OCI-LY7 (cell line): ENCODE data around the gene PEX5L. TPM values are rescaled to one million over a fixed set of nuclear protein-coding genes. Genes with fewer than 3 reads are reported as not detected.
A peak's percentile ranks its signal among the peaks of the same experiment; 100 is the strongest.

ENCODE experiments used
- BruUV-seq: library from RNA; stranded (reverse); fragments of 400-500 nt; replicated peaks from 2 replicates; lab custom pipeline; 2021; lab: Mats Ljungman, UMichigan
- CTCF ChIA-PET: fragments of 300-600 bp; sonication (Branson Sonifier 250); formaldehyde crosslinking; loops from one replicate; lab custom pipeline; 2022; ENCODE audit warnings: antibody characterized with exemption; ENCODE audit not compliant: unreplicated experiment; lab: Charles Lee
- POLR2A ChIA-PET: fragments of 300-600 bp; sonication (Branson Sonifier 250); formaldehyde crosslinking; loops from one replicate; lab custom pipeline; 2022; ENCODE audit warnings: antibody characterized with exemption; lab: Charles Lee
- DNase-seq: peaks from one replicate; pipeline ENCODE4 v3.0.0-alpha.2; 2015; ENCODE audit warnings: low spot score
- H2AFZ ChIP-seq: fragments of 200-600 bp; sonication (generic), shearing (Covaris generic); 2 replicates; pipeline ENCODE4 v1.6.1; 2014; ENCODE audit warnings: mild to moderate bottlenecking, antibody characterized with exemption, low read length, moderate library complexity
- H3K27ac ChIP-seq: fragments of 200-600 bp; sonication (generic); 2 replicates; pipeline ENCODE4 v1.5.1; 2014; ENCODE audit warnings: mixed run types, low read depth, mild to moderate bottlenecking, moderate library complexity, low read length, inconsistent platforms; ENCODE audit not compliant: poor library complexity, severe bottlenecking
- H3K36me3 ChIP-seq: fragments of 200-600 bp; sonication (generic); 2 replicates; pipeline ENCODE4 v1.6.1; 2014; ENCODE audit warnings: mild to moderate bottlenecking, antibody characterized with exemption, low read length, moderate library complexity, mixed read lengths; ENCODE audit not compliant: insufficient read depth
- H3K4me1 ChIP-seq: fragments of 200-600 bp; sonication (generic); 2 replicates; pipeline ENCODE4 v1.5.1; 2014; ENCODE audit warnings: mild to moderate bottlenecking, low read length; ENCODE audit not compliant: insufficient read depth, poor library complexity, severe bottlenecking
- H3K4me2 ChIP-seq: fragments of 200-600 bp; sonication (generic); 2 replicates; pipeline ENCODE4 v1.6.1; 2014; ENCODE audit warnings: mild to moderate bottlenecking, low read length
- H3K4me3 ChIP-seq: fragments of 200-600 bp; sonication (generic); 2 replicates; pipeline ENCODE4 v1.5.1; 2014; ENCODE audit warnings: mild to moderate bottlenecking, low read depth, low read length; ENCODE audit not compliant: poor library complexity, severe bottlenecking
- H3K79me2 ChIP-seq: fragments of 200-600 bp; sonication (generic); 2 replicates; pipeline ENCODE4 v1.6.1; 2016; ENCODE audit warnings: low read depth, mild to moderate bottlenecking, low read length, moderate library complexity, mixed read lengths; ENCODE audit not compliant: insufficient read depth
- H3K9me2 ChIP-seq: fragments of 200-600 bp; sonication (generic); 2 replicates; pipeline ENCODE4 v1.6.1; 2016; ENCODE audit warnings: mild to moderate bottlenecking, low read length, mixed read lengths; ENCODE audit not compliant: insufficient read depth
- H3K9me3 ChIP-seq: fragments of 200-600 bp; sonication (generic); 2 replicates; pipeline ENCODE4 v1.6.1; 2014; ENCODE audit warnings: mild to moderate bottlenecking, mixed run types, low read length, mixed read lengths
- H4K20me1 ChIP-seq: fragments of 200-600 bp; sonication (generic); 2 replicates; pipeline ENCODE4 v1.6.1; 2014; ENCODE audit warnings: mild to moderate bottlenecking, antibody characterized with exemption, low read length, moderate library complexity, mixed read lengths; ENCODE audit not compliant: insufficient read depth
- CTCF ChIP-seq: fragments of 200-600 bp; sonication (generic); conservative IDR thresholded peaks from 2 replicates; pipeline ENCODE4 v1.5.1; 2014; ENCODE audit warnings: mild to moderate bottlenecking, antibody characterized with exemption, low read length, moderate library complexity, mixed read lengths
- EZH2phosphoT487 ChIP-seq: fragments of 200-600 bp; sonication (generic); IDR thresholded peaks from 2 replicates; pipeline ENCODE4 v1.6.1; 2018; ENCODE audit warnings: low read depth, borderline replicate concordance, mild to moderate bottlenecking, mixed run types, antibody characterized with exemption, low read length, moderate library complexity, mixed read lengths
- intact Hi-C: fragments of 100-400 bp; cut with micrococcal nuclease; formaldehyde crosslinking; loops from one replicate; pipeline ENCODE4 v1.10.0; 2022; ENCODE audit not compliant: unreplicated experiment
- total RNA-seq, 2 experiments: library from RNA; depleted of rRNA in 1 of 2; stranded (reverse); fragments of >200 nt in 1 of 2; shearing (Covaris generic) in 1 of 2; gene quantifications; 2 replicates each; pipeline ENCODE4 v1.2.3, GENCODE V29; 2014 to 2022

Gene PEX5L
- total RNA-seq, 2 experiments from 2014 or later: not detected

DNA sequence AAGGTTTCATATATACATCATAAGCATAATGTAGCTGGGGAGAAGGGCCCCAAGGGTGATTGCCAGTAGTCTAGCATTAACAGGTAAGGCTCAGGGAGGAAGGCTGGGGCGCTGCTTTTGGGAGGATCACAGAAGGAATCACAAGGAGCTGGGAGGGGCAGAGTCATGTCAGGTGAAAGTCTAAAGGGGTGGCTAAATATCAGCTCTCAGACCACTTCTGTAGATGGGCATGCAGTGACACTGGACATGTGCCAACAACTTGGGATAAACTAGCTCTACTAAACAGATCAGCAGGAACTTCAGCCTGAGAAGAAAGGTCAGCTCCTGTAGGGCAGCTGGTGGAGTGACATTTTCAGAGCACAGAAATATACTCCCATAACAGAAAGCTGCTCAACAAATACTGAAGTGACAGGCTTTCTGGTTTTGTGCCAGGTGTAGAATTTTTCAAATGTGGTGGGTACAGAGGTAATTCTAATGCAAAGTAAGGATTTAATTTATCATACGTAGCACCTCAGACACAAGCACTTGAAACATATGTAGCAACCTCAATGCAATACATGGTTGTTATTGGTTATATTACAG, 79.4 kb downstream of the PEX5L start:
- DNase-seq: no peak
- TF ChIP-seq EZH2phosphoT487 (no peak), CTCF (no peak)
- intact Hi-C loops: loop anchor here (5.0 kb wide), 2 partner anchors 305 to 645 kb away; partner anchors contain the start of genes TTC14 and USP13
- H2AFZ ChIP-seq: no peak overlapping the region
- no peaks in the 10 kb centered on the region for H4K20me1 ChIP-seq
- peak overlapping the region; percentile 74 for H3K27ac ChIP-seq
- no TSS peak for BruUV-seq
- peak overlapping the region; percentile 63 for H3K4me2 ChIP-seq
- H3K36me3 ChIP-seq: no peaks in the 10 kb centered on the region
- ChIA-PET POLR2A (interaction anchor here (0.6 to 1.1 kb wide), 4 partner anchors 10 to 1513 kb away, joined by 3 to 5 read pairs (median 4); no protein-coding TSS in a partner anchor), CTCF (interaction anchor here (0.8 kb wide), 1 partner anchor 28 kb away, joined by 3 read pairs; no protein-coding TSS in a partner anchor)
- H3K4me3 ChIP-seq: peak overlapping the region; percentile 0
- no peaks in the 10 kb centered on the region for H3K9me2 ChIP-seq
- H3K79me2 ChIP-seq: no peaks in the 10 kb centered on the region
- peaks cover 76% of the 10 kb centered on the region for H3K4me1 ChIP-seq
- H3K9me3 ChIP-seq: peaks cover 4% of the 10 kb centered on the region; the same call in 1 of the 2 replicates

DNA sequence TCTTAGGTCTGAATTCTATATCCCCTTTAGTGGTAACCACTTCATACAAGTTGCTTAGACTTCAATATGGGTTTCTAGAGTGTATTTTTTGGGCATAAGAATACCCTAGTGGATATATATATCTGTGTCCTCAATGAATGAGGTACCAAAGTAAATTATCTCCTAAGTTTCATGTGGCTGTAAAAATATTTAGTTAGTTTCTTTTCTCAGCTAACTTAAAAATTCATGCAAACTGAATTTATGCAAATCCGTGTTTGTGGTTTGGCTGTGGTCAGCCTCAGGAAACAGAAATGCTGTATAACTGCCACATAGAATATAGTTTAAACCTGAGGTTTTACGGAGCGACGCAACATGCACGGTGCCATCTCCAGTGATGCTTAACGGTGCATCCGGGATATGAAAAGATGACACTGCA, 80.3 kb downstream of the PEX5L start:
- Histone ChIP-seq H3K9me3 (peaks cover 4% of the 10 kb centered on the region; the same call in 1 of the 2 replicates), H3K79me2 (no peaks in the 10 kb centered on the region), H3K4me1 (peaks cover 67% of the 10 kb centered on the region), H3K4me2 (peak overlapping the region; percentile 63), H3K36me3 (no peaks in the 10 kb centered on the region), H4K20me1 (no peaks in the 10 kb centered on the region), H3K27ac (peak overlapping the region; percentile 74), H2AFZ (no peak overlapping the region), H3K4me3 (peak overlapping the region; percentile 35), H3K9me2 (no peaks in the 10 kb centered on the region)
- TF ChIP-seq EZH2phosphoT487 (no peak), CTCF (no peak)
- intact Hi-C loops: loop anchor here (5.0 kb wide), 2 partner anchors 304 to 646 kb away; partner anchors contain the start of genes TTC14 and USP13
- BruUV-seq: no TSS peak
- ChIA-PET POLR2A (no interaction called here), CTCF (no interaction called here)
- DNase-seq: peak; percentile 90

GRCh38 chr3:179955809-179956208, 80.9 kb downstream of the PEX5L start:
- peak overlapping the region; percentile 74 for H3K27ac ChIP-seq
- no peak overlapping the region for H2AFZ ChIP-seq
- H3K4me2 ChIP-seq: peak overlapping the region; percentile 63
- intact Hi-C loops: loop anchor here (5.0 kb wide), 2 partner anchors 304 to 646 kb away; partner anchors contain the start of genes TTC14 and USP13
- TF ChIP-seq EZH2phosphoT487 (no peak), CTCF (no peak)
- BruUV-seq: no TSS peak
- H3K79me2 ChIP-seq: no peaks in the 10 kb centered on the region
- H3K9me3 ChIP-seq: peaks cover 4% of the 10 kb centered on the region; the same call in 1 of the 2 replicates
- H4K20me1 ChIP-seq: no peaks in the 10 kb centered on the region
- ChIA-PET CTCF (no interaction called here), POLR2A (no interaction called here)
- H3K9me2 ChIP-seq: no peaks in the 10 kb centered on the region
- H3K36me3 ChIP-seq: no peaks in the 10 kb centered on the region
- no peak for DNase-seq
- H3K4me3 ChIP-seq: peak overlapping the region; percentile 35
- peaks cover 67% of the 10 kb centered on the region for H3K4me1 ChIP-seq
